Lower lobe of right lung (tissue), 2 donors: ENCODE measurements around the gene RASGRP3. TPM values are rescaled to one million over a fixed set of nuclear protein-coding genes. Genes with fewer than 3 reads are reported as not detected.

ENCODE experiments used
- ATAC-seq, 2 donors: fragments of 200-7000 bp; cut with Tn5 transposase; one replicate each; pipeline ENCODE4 v1.9.1; 2020 to 2022; ENCODE audit warnings: mild to moderate bottlenecking in 2 of 2, moderate library complexity in 2 of 2
- DNase-seq: peaks from one replicate; pipeline ENCODE4 v3.0.0-alpha.2; 2020
- H3K27ac ChIP-seq: fragments of 200-600 bp; one replicate; pipeline ENCODE4 v1.8.0; 2022
- H3K27me3 ChIP-seq: fragments of 200-600 bp; one replicate; pipeline ENCODE4 v1.8.0; 2022; ENCODE audit warnings: low read depth
- H3K36me3 ChIP-seq: fragments of 200-600 bp; one replicate; pipeline ENCODE4 v1.8.0; 2022; ENCODE audit warnings: mild to moderate bottlenecking
- H3K4me1 ChIP-seq: fragments of 200-600 bp; one replicate; pipeline ENCODE4 v1.8.0; 2022
- H3K4me3 ChIP-seq: fragments of 200-600 bp; one replicate; pipeline ENCODE4 v1.8.0; 2022; ENCODE audit warnings: mild to moderate bottlenecking
- H3K9me3 ChIP-seq: fragments of 200-600 bp; one replicate; pipeline ENCODE4 v1.8.0; 2022
- CTCF ChIP-seq: fragments of 200-600 bp; IDR thresholded peaks from one replicate; pipeline ENCODE4 v1.8.0; 2022; ENCODE audit warnings: antibody characterized with exemption, mild to moderate bottlenecking
- intact Hi-C: fragments of 100-400 bp; cut with DNase I; formaldehyde crosslinking; loops from one replicate; pipeline ENCODE4 v1.11.0; 2022
- total RNA-seq: library from RNA; stranded (reverse); fragmentation: NEBNext Ultra II Directional; extraction: Animal tissue kit (Norgen Biotek cat#: 25700); gene quantifications from one replicate; pipeline ENCODE4 v1.2.1, GENCODE V29; 2021
- donor health status: DM: no; HTN: yes; CAD: no; lungs with severe emphysema.

RASGRP3 gene
- total RNA-seq, 1 donor from 2014 or later: 13.7 TPM

- Histone ChIP-seq H3K36me3 (no peaks in the 10 kb centered on the region), H3K27ac (no peak overlapping the region), H3K4me1 (peaks cover 16% of the 10 kb centered on the region), H3K9me3 (no peaks in the 10 kb centered on the region), H3K27me3 (no peaks in the 10 kb centered on the region), H3K4me3 (no peak overlapping the region)
- DNase-seq (no peak), ATAC-seq (no peak)
- TF ChIP-seq CTCF: no peak
- intact Hi-C loops: no loop called here
Measured at GRCh38 chr2:33495683-33496082, 19.2 kb downstream of the RASGRP3 start.

- ATAC-seq (no peak), DNase-seq (no peak)
- Histone ChIP-seq H3K4me3 (no peak overlapping the region), H3K27ac (no peak overlapping the region), H3K36me3 (no peaks in the 10 kb centered on the region), H3K27me3 (no peaks in the 10 kb centered on the region), H3K9me3 (no peaks in the 10 kb centered on the region), H3K4me1 (peaks cover 16% of the 10 kb centered on the region)
- intact Hi-C loops: no loop called here
- no peak for TF ChIP-seq CTCF
Measured at GRCh38 chr2:33496150-33496549, 19.7 kb downstream of the RASGRP3 start.

- no peak for DNase-seq
- peaks cover 16% of the 10 kb centered on the region for H3K4me1 ChIP-seq
- no peaks in the 10 kb centered on the region for H3K27me3 ChIP-seq
- intact Hi-C loops: no loop called here
- TF ChIP-seq CTCF: no peak
- no peaks in the 10 kb centered on the region for H3K36me3 ChIP-seq
- no peak overlapping the region for H3K27ac ChIP-seq
- H3K9me3 ChIP-seq: no peaks in the 10 kb centered on the region
- no peak overlapping the region for H3K4me3 ChIP-seq
- no peak for ATAC-seq
Measured at GRCh38 chr2:33496726-33497125, 20.3 kb downstream of the RASGRP3 start.

- Histone ChIP-seq H3K36me3 (no peaks in the 10 kb centered on the region), H3K27ac (no peak overlapping the region), H3K9me3 (no peaks in the 10 kb centered on the region), H3K4me3 (no peak overlapping the region), H3K4me1 (peaks cover 16% of the 10 kb centered on the region), H3K27me3 (no peaks in the 10 kb centered on the region)
- no peak for TF ChIP-seq CTCF
- DNase-seq (no peak), ATAC-seq (peak in 1 of 2 donors; percentile 40)
- intact Hi-C loops: no loop called here
Measured at GRCh38 chr2:33497221-33497650, 20.8 kb downstream of the RASGRP3 start.

GRCh38 chr2:33498291-33498956 lies 22.0 kb downstream of the RASGRP3 start:
- Histone ChIP-seq H3K4me3 (no peak overlapping the region), H3K9me3 (no peaks in the 10 kb centered on the region), H3K27me3 (no peaks in the 10 kb centered on the region), H3K27ac (no peak overlapping the region), H3K36me3 (no peaks in the 10 kb centered on the region), H3K4me1 (peaks cover 16% of the 10 kb centered on the region)
- ATAC-seq: no peak
- no peak for DNase-seq
- TF ChIP-seq CTCF: no peak
- intact Hi-C loops: no loop called here
